ENCODE measurements around the gene SPC24. TPM values are rescaled to one million over a fixed set of nuclear protein-coding genes. Genes with fewer than 3 reads are reported as not detected.
"Not testable (repeated sequence)": the region's sequence is repeated elsewhere in the genome, so short reads cannot be mapped to it uniquely, and the experiment has no call there.

Gene SPC24
- total RNA-seq, 1 experiment from 2014 or later, result 113 TPM

DNA sequence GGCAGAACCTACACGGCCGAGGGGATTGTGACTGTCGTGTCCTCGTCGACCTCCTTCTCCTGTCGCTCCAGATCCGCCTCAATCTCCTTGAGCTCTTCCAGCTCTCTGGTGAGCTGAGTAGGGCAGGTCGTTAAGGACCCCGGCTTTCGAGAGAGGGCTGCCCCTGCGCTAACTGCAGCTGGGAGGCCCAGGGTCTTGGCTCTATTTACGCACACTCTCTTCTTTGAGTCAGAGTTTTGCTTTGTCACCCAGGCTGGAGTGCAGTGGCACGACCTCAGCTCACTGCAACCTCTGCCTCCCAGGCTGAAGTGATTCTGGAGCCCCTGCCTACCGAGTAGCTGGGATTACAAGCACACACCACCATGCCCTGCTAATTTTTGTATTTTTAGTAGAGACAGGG lies 7.6 kb downstream of the SPC24 start:
- no peak overlapping the region for H3K4me3 ChIP-seq
- peaks cover 72% of the 10 kb centered on the region for H3K36me3 ChIP-seq
- no peak for DNase-seq
- no peaks in the 10 kb centered on the region for H3K9me3 ChIP-seq
- H3K27me3 ChIP-seq, result no peaks in the 10 kb centered on the region

DNA sequence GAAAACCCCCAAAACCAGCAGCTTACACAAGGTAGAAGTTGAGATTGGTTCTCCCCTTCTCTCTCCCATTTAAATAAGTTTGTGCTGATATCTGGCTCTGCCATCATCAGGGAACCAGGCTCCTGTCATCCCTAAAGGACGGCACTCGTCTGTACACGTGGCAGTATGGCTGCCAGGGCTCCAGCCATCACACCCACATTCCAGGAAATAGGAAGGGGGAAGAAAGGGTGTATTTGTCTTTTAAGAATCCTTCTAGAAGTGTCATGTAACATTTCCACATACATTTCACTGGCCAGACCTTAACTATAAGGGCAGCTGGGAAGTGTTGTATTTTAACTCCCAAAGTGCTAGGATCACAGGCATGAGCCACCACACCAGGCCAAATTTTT lies 10.1 kb downstream of the SPC24 start:
- H3K9me3 ChIP-seq, result no peaks in the 10 kb centered on the region
- H3K4me3 ChIP-seq, result no peak overlapping the region
- no peaks in the 10 kb centered on the region for H3K27me3 ChIP-seq
- peaks cover 58% of the 10 kb centered on the region for H3K36me3 ChIP-seq
- DNase-seq, result no peak

DNA sequence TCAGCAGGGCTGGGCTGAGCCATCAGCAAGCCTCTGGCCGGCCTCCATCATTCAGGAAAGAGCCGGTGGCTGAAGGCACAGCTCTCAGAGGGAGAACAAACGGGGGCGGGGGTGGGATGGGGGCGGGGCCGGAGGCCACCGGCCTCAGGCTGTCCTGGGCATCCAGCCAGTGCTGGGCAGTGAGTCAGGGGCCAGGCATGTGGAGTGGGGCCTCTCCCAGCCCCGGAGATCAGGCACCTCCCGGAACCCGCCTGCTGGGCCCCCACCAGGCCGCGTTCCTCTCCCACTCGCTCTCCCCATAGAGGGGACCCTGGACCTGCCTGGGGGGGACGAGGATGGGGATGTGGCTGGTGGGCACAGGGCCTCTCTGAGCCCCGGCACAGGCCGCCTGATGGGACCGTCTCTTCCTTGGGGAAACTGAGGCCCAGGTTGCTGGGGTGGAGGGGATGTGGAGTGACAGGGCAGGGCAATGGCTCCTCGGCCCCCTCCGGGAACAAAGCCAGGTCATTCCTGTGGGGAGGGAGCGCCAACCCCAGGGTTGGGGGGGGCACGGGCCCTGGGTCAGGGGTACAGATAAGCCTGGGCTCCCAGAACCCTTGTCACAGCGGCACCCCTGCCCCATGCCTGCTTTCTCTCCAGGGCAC lies 12.9 kb downstream of the SPC24 start:
- Histone ChIP-seq H3K4me3 (peak overlapping the region; percentile 5; the same call in 1 of the 2 replicates), H3K36me3 (peaks cover 33% of the 10 kb centered on the region), H3K27me3 (no peaks in the 10 kb centered on the region), H3K9me3 (no peaks in the 10 kb centered on the region)
- peak; percentile 96 for DNase-seq

DNA sequence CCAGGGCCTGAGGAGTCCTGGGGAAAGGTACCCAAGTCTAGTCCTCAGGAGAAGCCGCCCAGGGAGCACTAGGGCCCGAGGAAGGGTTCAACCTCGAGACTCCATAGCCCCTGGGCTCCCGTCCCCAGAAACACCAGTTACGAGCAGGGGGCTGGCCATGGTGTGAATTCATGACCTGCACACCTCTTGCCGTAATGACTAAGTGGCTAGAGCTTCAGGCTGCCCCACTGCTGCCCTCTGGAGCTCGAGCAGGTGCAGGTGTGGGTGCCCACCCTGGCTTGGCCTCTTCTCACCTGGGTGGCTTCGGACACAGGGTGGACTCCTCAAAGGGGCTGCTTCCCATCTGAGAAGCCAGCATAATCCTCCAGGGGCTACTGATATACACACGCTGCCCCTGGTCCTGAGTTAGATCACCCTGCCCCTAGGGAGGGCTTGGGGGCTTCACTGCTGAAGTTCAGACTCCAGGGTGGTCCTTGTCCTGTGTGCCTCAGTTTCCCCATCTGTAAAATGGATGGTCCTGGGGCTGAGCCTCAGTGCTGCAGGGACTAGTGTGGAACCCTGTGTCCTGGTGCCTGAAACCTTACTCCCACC lies 13.6 kb downstream of the SPC24 start:
- peaks cover 26% of the 10 kb centered on the region for H3K36me3 ChIP-seq
- no peaks in the 10 kb centered on the region for H3K9me3 ChIP-seq
- DNase-seq, result no peak
- no peak overlapping the region for H3K4me3 ChIP-seq
- no peaks in the 10 kb centered on the region for H3K27me3 ChIP-seq

DNA sequence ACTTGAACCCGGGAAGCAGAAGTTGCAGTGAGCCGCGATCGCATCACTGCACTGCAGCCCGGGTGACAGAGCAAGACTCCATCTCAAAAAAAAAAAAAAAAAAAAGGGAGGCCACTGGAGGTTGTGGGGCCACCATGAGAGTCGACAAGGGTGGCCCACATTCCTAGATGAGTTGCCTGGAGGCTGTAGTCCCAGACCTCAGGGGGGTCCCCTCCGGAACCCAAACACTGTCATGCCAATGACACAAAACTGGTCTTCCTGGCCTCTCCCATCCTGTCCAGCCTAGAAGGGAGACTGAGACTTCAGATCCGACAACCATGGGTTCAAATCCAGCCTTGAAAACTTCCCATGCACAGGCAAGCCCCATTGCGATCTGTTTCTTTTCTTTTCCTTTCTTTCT lies 14.7 kb downstream of the SPC24 start:
- H3K4me3 ChIP-seq, result no peak overlapping the region
- no peaks in the 10 kb centered on the region for H3K27me3 ChIP-seq
- DNase-seq, result no peak
- peaks cover 22% of the 10 kb centered on the region for H3K36me3 ChIP-seq
- no peaks in the 10 kb centered on the region for H3K9me3 ChIP-seq

DNA sequence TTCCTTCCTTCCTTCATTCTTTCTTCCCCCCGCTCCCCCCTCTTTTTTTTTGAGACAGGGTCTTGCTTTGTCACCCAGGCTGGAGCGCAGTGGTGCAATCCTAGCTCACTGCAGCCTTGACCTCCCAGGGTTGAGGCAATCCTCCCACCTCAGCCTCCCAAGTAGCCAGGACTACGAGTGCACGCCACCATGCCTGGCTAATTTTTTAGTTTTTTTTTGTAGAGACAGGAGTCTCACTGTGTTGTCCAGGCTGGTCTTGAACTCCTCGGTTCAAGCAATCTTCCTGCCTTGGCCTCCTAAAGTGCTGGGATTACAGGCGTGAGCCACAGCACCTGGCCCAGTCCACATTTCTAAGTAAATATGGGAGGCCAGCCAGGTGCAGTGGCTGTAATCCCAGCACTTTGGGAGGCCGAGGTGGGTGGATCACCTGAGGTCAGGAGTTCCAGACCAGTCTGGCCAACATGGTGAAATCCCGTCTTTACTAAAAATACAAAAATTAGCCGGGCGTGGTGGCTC lies 15.5 kb downstream of the SPC24 start:
- H3K36me3 ChIP-seq, result peaks cover 14% of the 10 kb centered on the region
- not testable (repeated sequence) for H3K9me3 ChIP-seq

DNA sequence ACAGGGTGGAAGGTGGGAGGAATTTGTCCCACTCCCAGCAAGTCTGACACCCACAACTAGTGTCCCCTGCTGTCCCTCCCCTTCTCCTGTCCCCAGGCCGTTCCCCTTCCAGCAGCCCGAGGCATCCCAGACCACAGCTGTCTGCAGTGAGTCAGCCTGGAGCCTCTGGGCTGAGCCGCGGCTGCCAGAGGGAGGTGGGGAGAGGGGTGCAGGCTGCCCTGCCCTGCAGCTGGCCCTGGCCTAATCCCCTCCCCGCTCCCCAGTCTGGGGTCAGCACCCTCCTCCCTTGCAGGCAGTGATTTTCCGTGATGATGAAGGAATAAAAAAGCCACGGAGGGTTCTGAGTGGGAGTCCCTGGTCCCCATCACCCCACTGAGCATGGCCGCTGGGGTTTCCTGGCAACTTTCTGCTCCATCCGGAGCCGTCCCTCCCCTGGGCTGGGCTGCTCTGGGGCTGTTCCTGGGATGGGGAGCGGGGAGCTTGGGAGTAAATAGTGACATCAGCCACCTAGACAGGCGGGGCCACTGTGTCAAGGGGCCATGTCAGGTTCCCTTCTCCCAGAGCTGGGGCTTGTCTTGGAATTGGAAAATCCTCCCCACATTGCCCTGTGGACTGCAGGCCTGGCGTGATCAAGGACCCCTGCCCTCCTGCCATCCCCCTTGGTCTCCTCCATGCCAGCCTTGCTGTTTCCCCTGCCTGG lies 16.8 kb downstream of the SPC24 start:
- H3K4me3 ChIP-seq, result no peak overlapping the region
- H3K9me3 ChIP-seq, result no peaks in the 10 kb centered on the region
- peaks cover 16% of the 10 kb centered on the region for H3K36me3 ChIP-seq
- H3K27me3 ChIP-seq, result no peaks in the 10 kb centered on the region
- DNase-seq, result peak; percentile 96

More for the DNA sequence above, 15.5 kb downstream of the SPC24 start:
- DNase-seq, H3K4me3 ChIP-seq, H3K27me3 ChIP-seq: not testable (repeated sequence)

DNA sequence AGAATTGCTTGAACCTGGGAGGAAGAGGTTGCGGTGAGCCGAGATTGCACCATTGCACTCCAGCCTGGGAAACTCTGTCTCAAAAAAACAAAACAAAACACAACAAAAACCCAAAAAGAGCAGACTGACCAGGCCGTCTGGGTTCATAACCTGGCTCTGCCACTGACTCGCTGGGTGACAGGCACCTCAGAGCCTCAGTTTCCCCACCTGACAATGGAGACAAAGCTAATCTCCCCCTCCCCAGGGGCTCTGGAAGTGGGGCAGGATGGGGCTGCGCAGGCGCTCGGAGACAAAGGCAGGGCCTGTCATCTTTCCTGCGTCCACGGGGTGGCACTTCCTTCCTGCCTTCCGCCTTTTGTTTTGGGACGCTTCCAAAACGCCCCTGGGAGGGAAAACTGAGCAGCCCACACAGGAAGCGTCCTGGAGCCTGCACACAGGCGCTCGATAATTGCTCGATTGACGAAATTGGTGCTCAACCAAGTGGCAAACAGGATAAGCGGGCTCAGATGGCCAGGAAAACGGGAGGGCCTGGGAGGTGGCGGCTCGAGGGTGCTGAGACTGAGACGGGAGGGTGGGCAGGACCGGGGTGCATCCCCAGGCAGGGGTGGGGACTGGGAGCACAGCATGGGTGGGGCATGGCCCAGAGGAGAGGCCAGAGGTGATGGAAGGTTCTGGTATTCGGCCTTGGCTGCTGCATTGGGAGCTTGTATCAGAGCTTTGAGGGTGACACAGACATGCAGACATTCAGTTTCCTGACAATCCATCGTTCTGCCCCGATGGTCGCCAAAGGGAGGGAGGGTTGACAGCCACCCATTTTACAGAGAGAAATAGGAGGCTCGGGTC lies 17.8 kb downstream of the SPC24 start:
- peak; percentile 95 for DNase-seq
- Histone ChIP-seq H3K9me3 (no peaks in the 10 kb centered on the region), H3K4me3 (0 out of 2 replicates have a peak overlapping the region, but pooled peaks have one; percentile 6), H3K36me3 (peaks cover 11% of the 10 kb centered on the region), H3K27me3 (no peaks in the 10 kb centered on the region)

DNA sequence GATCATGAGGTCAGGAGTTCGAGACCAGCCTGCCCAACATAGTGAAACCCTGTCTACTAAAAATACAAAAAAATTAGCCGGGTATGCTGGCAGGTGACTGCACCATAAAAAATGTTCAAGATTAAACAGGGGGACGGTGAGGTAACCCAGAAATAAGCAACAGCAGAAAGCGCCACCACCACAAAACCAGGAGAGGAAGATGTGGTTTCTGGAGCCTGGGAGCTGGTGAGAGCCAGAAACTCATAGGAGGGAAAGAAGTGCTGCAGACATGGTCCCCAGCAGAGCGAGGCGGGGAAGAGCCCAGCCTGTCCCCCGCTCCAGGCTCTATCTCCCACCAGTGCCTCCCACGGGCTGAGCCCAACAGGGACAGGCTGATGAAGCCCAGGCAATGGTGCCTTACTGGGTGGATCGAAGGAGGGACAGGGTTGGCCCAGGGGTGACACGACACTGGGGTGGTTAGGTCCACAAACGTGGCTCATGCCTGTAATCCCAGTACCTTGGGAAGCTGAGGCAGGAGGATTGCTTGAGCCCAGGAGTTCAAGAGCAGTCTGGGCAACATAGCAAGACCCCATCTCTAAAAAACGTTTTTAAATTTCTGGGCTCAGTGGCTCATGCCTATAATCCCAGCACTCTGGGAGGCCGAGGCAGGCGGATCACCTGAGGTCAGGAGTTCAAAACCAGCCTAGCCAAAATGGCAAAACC lies 19.0 kb downstream of the SPC24 start:
- no peak for DNase-seq

DNA sequence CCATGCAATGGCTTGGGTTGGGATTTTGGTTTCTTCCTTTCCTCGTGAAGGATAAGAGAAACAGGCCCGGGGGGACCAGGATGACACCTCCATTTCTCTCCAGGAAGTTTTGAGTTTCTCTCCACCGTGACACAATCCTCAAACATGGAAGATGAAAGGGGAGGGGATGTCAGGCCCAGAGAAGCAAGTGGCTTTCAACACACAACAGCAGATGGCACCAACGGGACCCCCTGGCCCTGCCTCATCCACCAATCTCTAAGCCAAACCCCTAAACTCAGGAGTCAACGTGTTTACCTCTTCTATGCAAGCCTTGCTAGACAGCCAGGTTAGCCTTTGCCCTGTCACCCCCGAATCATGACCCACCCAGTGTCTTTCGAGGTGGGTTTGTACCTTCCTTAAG lies 24.1 kb downstream of the SPC24 start:
- H3K4me3 ChIP-seq, result no peak overlapping the region
- no peaks in the 10 kb centered on the region for H3K27me3 ChIP-seq
- DNase-seq, result no peak
- H3K36me3 ChIP-seq, result peaks cover 71% of the 10 kb centered on the region
- H3K9me3 ChIP-seq, result no peaks in the 10 kb centered on the region

More for the DNA sequence above, 19.0 kb downstream of the SPC24 start:
- no peaks in the 10 kb centered on the region for H3K27me3 ChIP-seq
- H3K4me3 ChIP-seq, result no peak overlapping the region
- H3K36me3 ChIP-seq, result peaks cover 20% of the 10 kb centered on the region
- H3K9me3 ChIP-seq, result no peaks in the 10 kb centered on the region

DNA sequence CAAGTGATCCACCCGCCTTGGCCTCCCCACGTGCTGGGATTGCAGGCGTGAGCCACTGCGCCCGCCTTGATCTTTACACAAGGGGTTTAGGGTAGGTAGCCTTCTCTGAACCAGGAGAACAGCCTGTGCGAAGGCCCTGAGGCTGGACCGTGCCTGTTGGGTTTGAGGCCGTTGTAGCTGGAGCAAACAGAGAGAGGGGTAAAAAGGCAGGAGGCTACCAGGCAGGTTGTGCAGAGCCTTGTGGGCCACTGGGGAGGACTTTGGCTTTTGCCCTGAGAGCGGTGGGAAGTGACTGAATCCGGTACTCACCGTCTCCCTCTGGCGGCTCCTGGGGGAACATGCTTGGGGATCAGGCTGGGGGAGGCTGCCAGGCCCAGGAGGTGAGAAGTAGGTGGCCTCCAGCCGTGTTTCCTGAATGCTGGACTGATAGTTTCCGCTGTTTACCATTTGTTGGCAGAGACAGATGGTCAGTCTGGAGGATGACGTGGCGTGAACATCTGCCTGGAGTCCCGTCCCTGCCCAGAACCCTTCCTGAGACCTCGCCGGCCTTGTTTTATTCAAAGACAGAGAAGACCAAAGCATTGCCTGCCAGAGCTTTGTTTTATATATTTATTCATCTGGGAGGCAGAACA lies 24.6 kb downstream of the SPC24 start:
- Histone ChIP-seq H3K9me3 (no peaks in the 10 kb centered on the region), H3K27me3 (no peaks in the 10 kb centered on the region), H3K4me3 (no peak overlapping the region), H3K36me3 (peaks cover 75% of the 10 kb centered on the region)
- peak; percentile 73 for DNase-seq

DNA sequence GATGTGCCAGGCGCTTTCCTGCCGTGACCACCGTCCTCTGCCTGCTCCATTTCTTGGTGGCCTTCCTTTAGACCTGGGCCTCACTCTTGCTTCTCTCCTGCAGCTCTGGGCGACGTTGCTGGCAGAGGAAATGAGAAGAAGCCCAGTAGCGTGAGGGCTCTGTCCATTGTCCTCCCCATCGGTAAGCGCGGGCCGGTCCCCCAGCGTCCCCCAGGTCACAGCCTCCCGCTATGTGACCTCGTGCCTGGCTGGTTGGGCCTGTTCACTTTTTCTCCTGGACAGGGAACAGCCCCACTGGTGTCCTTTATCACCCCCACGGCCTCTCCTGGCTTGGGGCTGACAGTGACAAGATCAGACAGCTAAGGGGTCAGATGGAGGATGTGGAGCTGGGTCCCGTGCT lies 27.7 kb downstream of the SPC24 start:
- H3K27me3 ChIP-seq, result no peaks in the 10 kb centered on the region
- H3K9me3 ChIP-seq, result no peaks in the 10 kb centered on the region
- H3K36me3 ChIP-seq, result peaks cover 93% of the 10 kb centered on the region
- no peak overlapping the region for H3K4me3 ChIP-seq
- DNase-seq, result no peak

DNA sequence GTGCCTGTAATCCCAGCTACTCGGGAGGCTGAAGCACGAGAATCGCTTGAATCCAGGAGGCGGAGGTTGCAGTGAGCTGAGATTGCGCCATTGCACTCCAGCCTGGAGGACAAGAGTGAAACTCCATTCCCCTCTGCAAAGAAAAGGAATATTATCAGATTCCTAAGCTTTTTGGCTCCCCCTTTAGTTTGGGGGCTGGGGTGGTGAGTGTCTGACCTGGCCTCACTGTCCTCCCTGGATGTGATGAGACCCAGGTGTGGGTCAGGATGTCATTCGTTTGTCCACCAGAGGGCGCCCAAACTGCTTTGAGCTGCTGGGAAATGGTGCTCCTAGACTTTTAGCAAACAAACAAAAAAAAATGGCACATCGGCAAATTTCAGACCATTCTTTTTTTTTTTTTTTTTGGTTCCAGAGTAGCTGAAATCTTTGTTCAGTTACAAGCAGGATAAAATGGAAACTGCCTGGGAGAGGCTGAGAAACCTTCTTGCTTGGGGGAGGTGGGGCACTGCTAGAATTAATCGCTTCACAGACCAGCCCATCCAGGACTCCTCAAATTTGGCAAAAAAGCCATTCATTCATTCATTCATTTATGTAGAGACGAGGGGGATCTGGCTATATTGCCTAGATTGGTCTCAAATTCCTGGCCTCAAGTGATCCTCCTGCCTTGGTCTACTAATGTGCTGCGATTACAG lies 29.4 kb downstream of the SPC24 start:
- Histone ChIP-seq H3K9me3 (no peaks in the 10 kb centered on the region), H3K36me3 (peaks cover 87% of the 10 kb centered on the region), H3K27me3 (no peaks in the 10 kb centered on the region), H3K4me3 (no peak overlapping the region)
- peak; percentile 57 for DNase-seq

DNA sequence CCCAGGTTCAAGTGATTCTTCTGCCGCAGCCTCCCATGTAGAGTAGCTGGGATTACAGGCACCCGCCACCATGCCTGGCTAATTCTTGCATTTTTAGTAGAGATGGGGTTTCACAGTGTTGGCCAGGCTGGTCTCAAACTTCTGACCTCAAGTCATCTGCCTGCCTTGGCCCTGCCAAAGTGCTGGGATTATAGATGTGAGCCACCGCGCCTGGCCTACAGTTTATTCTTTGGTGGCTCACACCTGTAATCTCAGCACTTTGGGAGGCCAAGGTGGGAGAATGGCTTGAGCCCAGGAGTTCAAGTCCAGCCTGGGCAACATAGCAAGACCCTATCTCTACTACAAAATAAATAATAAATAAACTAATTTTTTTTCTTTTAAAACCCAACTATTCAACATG lies 31.4 kb downstream of the SPC24 start:
- H3K9me3 ChIP-seq, H3K27me3 ChIP-seq, H3K4me3 ChIP-seq, DNase-seq: not testable (repeated sequence)
- peaks cover 87% of the 10 kb centered on the region for H3K36me3 ChIP-seq

DNA sequence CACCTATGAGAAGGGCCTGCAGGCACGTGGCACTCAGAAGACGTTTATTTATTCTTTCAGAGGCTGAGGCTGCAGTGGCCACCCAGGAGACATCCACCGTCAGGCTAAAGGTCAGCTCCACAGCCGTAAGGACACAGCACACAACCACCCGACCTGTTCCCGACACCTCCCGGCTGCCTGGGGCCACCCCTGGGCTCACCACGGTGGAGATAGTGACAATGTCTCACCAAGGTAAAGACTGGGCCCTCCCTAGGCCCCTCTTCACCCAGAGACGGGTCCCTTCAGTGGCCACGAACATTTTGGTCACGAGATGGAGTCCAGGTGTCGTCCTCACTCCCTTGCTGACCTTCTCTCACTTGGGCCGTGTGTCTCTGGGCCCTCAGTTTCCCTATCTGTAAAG lies 32.5 kb downstream of the SPC24 start:
- peaks cover 85% of the 10 kb centered on the region for H3K36me3 ChIP-seq
- H3K4me3 ChIP-seq, result no peak overlapping the region
- no peaks in the 10 kb centered on the region for H3K9me3 ChIP-seq
- H3K27me3 ChIP-seq, result no peaks in the 10 kb centered on the region
- DNase-seq, result no peak
